Measurements from ENCODE around the gene RDH8.

Gene RDH8

DNA sequence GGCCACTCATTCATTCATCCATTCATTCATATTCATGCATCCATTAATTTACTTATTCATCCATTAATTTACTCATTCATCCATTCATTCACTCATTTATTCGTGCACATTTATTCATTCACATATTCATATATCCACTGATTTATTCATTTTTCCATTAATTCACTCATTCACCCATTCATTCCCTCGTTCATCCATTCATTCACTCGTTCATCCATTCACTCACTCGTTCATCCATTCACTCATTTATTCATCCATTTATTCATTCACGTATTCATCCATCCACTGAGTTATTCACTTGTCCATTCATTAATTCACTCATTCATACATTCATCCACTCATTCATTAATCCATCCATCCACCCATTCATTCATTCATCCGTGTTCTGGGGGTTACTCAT lies 41.2 kb upstream of the RDH8 start:
- no peak overlapping the region for H3K27ac ChIP-seq
- no peaks in the 10 kb centered on the region for H3K9me3 ChIP-seq (ENCODE audit: low read depth, low read length)
- no peak for DNase-seq (ENCODE audit: low read depth, low spot score)
- H3K9ac ChIP-seq (ENCODE audit: insufficient read length), result no peak overlapping the region
- no peaks in the 10 kb centered on the region for H3K36me3 ChIP-seq (ENCODE audit: insufficient read depth, low read length)
- TF ChIP-seq POLR2AphosphoS5 (IDR thresholded peaks at IDR 0.05; ENCODE audit: borderline replicate concordance, low read depth, low read length) (no peak), FOXP2 (optimal IDR thresholded peaks at IDR 0.05; ENCODE audit: control extremely low read depth, extremely low read length, insufficient read depth) (no peak), EZH2 (IDR thresholded peaks at IDR 0.05) (no peak)
- no peak overlapping the region for H3K4me3 ChIP-seq

DNA sequence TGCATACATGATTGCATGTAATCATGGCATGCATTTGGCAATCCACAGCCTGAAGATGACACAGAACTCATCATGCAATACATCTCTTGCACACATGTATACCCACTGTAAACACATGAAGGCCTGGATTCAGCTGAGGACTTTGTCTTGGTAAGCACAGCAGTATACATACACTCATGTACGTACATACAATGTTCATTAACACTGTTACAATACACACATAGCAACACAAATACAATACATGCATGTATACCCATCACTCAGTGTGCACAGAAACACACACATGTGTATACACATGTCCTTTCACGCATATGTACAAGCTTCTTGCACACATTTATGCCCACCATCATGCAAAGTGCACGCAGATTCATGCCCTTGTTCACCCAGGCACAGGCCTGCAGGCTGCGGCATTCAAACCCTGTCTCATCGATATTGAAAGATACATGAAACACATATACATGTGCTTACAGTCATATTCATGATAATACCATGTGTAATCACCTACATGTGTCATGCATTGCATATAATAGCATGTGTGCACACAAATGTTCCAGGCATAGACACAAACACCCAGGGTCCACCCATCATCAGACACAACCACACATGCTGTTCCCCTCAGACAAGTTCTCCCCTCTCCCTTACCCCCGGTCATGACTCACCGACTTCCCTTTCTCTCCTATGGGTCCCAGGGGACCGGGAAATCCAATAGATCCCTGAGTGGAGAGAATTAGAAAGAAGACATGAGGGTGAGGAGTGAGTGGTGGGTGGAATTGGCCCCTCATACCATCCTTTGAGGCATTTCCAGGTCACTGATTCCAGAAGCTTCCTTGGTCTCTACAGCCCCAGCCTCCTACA lies 31.6 kb upstream of the RDH8 start:
- TF ChIP-seq EZH2 (IDR thresholded peaks at IDR 0.05), result no peak
- no peak for TF ChIP-seq FOXP2 (optimal IDR thresholded peaks at IDR 0.05; ENCODE audit: control extremely low read depth, extremely low read length, insufficient read depth)
- TF ChIP-seq POLR2AphosphoS5 (IDR thresholded peaks at IDR 0.05; ENCODE audit: borderline replicate concordance, low read depth, low read length), result no peak

DNA sequence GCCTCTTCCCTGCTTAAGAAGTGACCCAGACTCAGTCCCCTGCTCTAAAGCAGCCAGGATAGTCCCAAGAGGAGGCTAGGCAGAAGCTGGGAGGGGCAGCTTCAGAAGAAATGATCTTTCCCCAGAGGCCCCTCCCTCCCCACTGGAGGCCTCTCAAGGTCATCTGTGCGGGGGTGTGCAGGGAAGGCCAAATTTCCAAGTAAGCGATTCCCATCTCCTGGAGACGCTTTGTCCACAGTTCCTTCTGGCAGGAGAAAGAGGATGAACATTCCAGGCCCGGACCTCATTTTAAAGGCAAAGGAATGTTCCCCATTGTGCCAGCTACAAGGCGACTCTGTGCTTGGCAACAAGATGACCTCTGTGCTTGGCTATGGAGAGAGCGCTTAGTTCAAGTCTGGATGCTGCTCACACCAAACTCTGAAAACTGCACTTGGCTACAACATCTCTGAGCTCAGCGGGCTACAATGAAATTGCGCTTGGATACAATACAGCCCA lies 26.4 kb upstream of the RDH8 start:
- Histone ChIP-seq H3K27ac (no peak overlapping the region), H3K9me3 (ENCODE audit: low read depth, low read length) (no peaks in the 10 kb centered on the region), H3K4me3 (no peak overlapping the region), H3K9ac (ENCODE audit: insufficient read length) (no peak overlapping the region), H3K36me3 (ENCODE audit: insufficient read depth, low read length) (no peaks in the 10 kb centered on the region)
- TF ChIP-seq FOXP2 (optimal IDR thresholded peaks at IDR 0.05; ENCODE audit: control extremely low read depth, extremely low read length, insufficient read depth) (no peak), EZH2 (IDR thresholded peaks at IDR 0.05) (no peak), POLR2AphosphoS5 (IDR thresholded peaks at IDR 0.05; ENCODE audit: borderline replicate concordance, low read depth, low read length) (no peak)
- no peak for DNase-seq (ENCODE audit: low read depth, low spot score)

More for the DNA sequence above, 31.6 kb upstream of the RDH8 start:
- no peak overlapping the region for H3K27ac ChIP-seq
- H3K9ac ChIP-seq (ENCODE audit: insufficient read length), result no peak overlapping the region
- no peak for DNase-seq (ENCODE audit: low read depth, low spot score)
- H3K4me3 ChIP-seq, result no peak overlapping the region
- no peaks in the 10 kb centered on the region for H3K36me3 ChIP-seq (ENCODE audit: insufficient read depth, low read length)
- no peaks in the 10 kb centered on the region for H3K9me3 ChIP-seq (ENCODE audit: low read depth, low read length)

DNA sequence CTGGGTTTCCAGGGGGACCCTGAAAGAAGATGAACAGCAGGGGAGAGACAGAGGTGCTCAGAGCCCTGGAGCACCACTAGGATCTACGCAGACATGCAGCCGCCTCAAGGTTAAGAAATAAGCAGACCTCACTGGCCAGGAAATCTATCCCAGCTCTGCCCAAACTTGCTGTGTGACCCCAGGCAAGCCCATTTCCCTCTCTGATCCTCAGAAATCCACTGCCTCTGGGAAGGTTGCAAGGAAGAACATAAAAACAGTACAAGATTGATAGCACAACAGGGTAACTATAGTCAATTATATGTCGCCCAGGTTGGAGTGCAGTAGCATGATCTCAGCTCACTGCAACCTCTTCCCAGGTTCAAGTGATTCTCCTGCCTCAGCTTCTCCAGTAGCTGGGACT lies 23.8 kb upstream of the RDH8 start:
- H3K9ac ChIP-seq (ENCODE audit: insufficient read length), result no peak overlapping the region
- no peaks in the 10 kb centered on the region for H3K36me3 ChIP-seq (ENCODE audit: insufficient read depth, low read length)
- H3K9me3 ChIP-seq (ENCODE audit: low read depth, low read length), result no peaks in the 10 kb centered on the region
- no peak overlapping the region for H3K4me3 ChIP-seq
- DNase-seq (ENCODE audit: low read depth, low spot score), result no peak
- no peak overlapping the region for H3K27ac ChIP-seq
- TF ChIP-seq FOXP2 (optimal IDR thresholded peaks at IDR 0.05; ENCODE audit: control extremely low read depth, extremely low read length, insufficient read depth) (no peak), POLR2AphosphoS5 (IDR thresholded peaks at IDR 0.05; ENCODE audit: borderline replicate concordance, low read depth, low read length) (no peak), EZH2 (IDR thresholded peaks at IDR 0.05) (no peak)

DNA sequence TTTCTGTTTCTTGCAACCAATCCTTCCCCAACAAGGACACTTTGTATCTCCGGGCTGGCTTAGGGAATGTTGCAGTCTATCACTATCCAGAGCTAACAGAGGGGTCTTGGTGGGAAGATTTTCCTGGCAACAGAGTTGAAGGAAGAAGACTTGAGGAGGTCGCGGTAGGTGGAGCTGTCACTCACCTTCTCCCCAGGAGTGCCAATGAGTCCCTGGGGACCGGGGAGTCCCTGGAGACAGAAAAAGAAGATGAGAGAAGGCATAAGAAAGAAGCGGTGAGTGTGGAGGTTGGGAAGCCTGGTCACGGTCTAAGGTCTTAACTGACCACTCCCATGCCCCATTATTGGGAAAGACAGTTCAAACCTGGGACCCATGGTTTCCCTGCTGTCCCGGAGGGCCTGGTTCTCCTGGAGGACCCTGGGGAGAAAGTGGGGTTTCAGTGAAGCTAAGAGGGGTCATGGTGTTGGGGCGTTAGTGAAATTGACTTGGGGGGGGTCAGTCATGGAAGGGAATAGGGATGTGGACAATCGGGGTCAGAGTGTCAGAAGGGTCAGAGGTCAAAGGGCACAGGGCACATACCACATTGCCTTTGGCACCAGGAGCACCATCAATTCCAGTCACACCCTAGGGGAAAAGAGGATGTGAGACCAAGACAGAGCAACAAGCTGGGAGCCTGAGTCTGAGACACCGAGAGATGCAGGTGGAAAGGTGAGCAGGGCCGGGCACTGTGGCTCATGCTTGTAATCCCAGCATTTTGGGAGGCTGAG lies 21.7 kb upstream of the RDH8 start:
- H3K9me3 ChIP-seq (ENCODE audit: low read depth, low read length), result no peaks in the 10 kb centered on the region
- TF ChIP-seq FOXP2 (optimal IDR thresholded peaks at IDR 0.05; ENCODE audit: control extremely low read depth, extremely low read length, insufficient read depth), result no peak
- TF ChIP-seq EZH2 (IDR thresholded peaks at IDR 0.05), result no peak
- no peak for TF ChIP-seq POLR2AphosphoS5 (IDR thresholded peaks at IDR 0.05; ENCODE audit: borderline replicate concordance, low read depth, low read length)

DNA sequence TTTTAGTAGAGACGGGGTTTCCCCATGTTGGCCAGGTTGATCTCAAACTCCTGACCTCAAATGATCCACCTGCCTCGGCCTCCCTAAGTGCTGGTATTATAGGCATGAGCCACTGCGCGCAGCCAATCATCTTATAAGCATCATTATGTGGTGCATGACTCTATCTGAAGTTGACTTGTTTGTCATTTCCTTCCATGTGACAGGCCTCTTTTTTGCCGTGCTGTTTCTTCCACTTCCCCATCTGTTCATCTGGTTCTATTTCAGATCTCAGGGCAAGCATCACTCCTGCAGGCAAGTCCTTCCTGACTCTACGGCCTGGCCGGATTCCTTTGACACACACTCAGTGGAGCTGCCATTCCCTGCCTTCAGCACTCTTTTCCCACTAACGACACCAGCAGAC lies 18.2 kb upstream of the RDH8 start:
- no peaks in the 10 kb centered on the region for H3K36me3 ChIP-seq (ENCODE audit: insufficient read depth, low read length)
- DNase-seq (ENCODE audit: low read depth, low spot score), result no peak
- no peak overlapping the region for H3K27ac ChIP-seq
- no peak for TF ChIP-seq FOXP2 (optimal IDR thresholded peaks at IDR 0.05; ENCODE audit: control extremely low read depth, extremely low read length, insufficient read depth)
- no peak for TF ChIP-seq EZH2 (IDR thresholded peaks at IDR 0.05)
- no peak for TF ChIP-seq POLR2AphosphoS5 (IDR thresholded peaks at IDR 0.05; ENCODE audit: borderline replicate concordance, low read depth, low read length)
- H3K9me3 ChIP-seq (ENCODE audit: low read depth, low read length), result no peaks in the 10 kb centered on the region
- H3K4me3 ChIP-seq, result no peak overlapping the region
- no peak overlapping the region for H3K9ac ChIP-seq (ENCODE audit: insufficient read length)

More for the DNA sequence above, 21.7 kb upstream of the RDH8 start:
- Histone ChIP-seq H3K9ac (ENCODE audit: insufficient read length) (no peak overlapping the region), H3K36me3 (ENCODE audit: insufficient read depth, low read length) (no peaks in the 10 kb centered on the region), H3K27ac (no peak overlapping the region), H3K4me3 (no peak overlapping the region)
- no peak for DNase-seq (ENCODE audit: low read depth, low spot score)

DNA sequence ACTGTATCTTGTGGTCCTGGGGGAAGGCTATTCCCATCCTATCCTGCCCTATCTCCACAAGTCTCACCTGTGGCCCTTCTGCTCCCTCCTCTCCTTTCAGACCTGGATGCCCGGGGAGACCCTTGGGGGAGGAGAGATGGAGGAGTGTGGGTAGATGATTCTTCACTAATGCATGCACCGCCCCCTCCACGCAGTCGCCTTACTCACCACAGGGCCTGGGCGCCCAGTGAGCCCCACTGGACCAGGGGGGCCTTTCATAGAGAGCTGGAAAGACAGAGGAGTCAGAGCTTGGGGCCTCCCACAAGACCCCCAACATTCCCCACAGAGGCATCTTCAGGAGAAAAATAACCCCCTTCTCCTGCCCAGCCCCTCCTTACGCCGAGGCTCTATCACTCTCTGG lies 17.3 kb upstream of the RDH8 start:
- H3K4me3 ChIP-seq, result no peak overlapping the region
- H3K36me3 ChIP-seq (ENCODE audit: insufficient read depth, low read length), result no peaks in the 10 kb centered on the region
- DNase-seq (ENCODE audit: low read depth, low spot score), result no peak
- H3K9ac ChIP-seq (ENCODE audit: insufficient read length), result no peak overlapping the region
- H3K27ac ChIP-seq, result no peak overlapping the region
- H3K9me3 ChIP-seq (ENCODE audit: low read depth, low read length), result no peaks in the 10 kb centered on the region
- TF ChIP-seq EZH2 (IDR thresholded peaks at IDR 0.05) (no peak), POLR2AphosphoS5 (IDR thresholded peaks at IDR 0.05; ENCODE audit: borderline replicate concordance, low read depth, low read length) (no peak), FOXP2 (optimal IDR thresholded peaks at IDR 0.05; ENCODE audit: control extremely low read depth, extremely low read length, insufficient read depth) (no peak)

DNA sequence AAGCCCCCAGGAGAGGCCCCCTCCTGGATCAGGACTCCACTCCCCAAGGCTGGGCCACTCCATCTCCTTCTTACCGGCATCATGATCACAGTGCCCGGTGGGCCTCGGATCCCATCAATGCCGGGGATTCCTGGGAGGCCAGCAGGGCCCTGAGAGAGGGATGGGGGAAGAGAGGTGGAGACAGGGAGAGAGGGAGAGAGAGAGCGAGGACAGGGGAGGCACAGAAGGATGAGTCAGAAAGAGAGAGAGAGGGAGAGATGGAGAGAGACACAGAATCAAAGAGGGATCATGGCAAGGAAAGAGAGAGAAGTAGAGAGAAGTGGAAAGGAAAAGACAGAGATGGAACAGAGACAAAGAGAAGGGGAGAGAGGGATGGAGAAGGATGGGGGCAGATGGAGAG lies 16.7 kb upstream of the RDH8 start:
- Histone ChIP-seq H3K9ac (ENCODE audit: insufficient read length) (no peak overlapping the region), H3K27ac (no peak overlapping the region), H3K9me3 (ENCODE audit: low read depth, low read length) (no peaks in the 10 kb centered on the region), H3K36me3 (ENCODE audit: insufficient read depth, low read length) (no peaks in the 10 kb centered on the region), H3K4me3 (no peak overlapping the region)
- no peak for DNase-seq (ENCODE audit: low read depth, low spot score)
- no peak for TF ChIP-seq POLR2AphosphoS5 (IDR thresholded peaks at IDR 0.05; ENCODE audit: borderline replicate concordance, low read depth, low read length)

Measured in SK-N-MC (cell line).